H1 (cell line): ENCODE results near the gene DLG1. TPM values are rescaled to one million over a fixed set of nuclear protein-coding genes. Genes with fewer than 3 reads are reported as not detected.

Source experiments
- JUN ChIP-seq: IDR thresholded peaks from 2 replicates; pipeline ENCODE4 v1.6.1; 2011; ENCODE audit warnings: low read depth, mild to moderate bottlenecking, improper control_type of control experiment, low read length
- MAX ChIP-seq: IDR thresholded peaks from 2 replicates; pipeline ENCODE4 v1.6.1; 2012; ENCODE audit warnings: inconsistent platforms
- SP1 ChIP-seq: IDR thresholded peaks from 2 replicates; pipeline ENCODE4 v1.6.1; 2011; ENCODE audit warnings: low read depth, low read length
- polyA plus RNA-seq, 7 experiments: library from polyadenylated mRNA; depleted of rRNA in 3 of 7; stranded (reverse) in 5 of 7; unstranded in 2 of 7; fragments of >200 nt in 5 of 7; fragments of 200-250 nt in 2 of 7; gene quantifications; 1 replicate in 5 of 7; 2 replicates in 1 of 7; 4 replicates in 1 of 7; pipeline versions ENCODE4 v1.2.1 to v1.2.3, GENCODE V29; 2011 to 2013; ENCODE audit warnings: missing spikeins in 2 of 7, mixed read lengths in 2 of 7
- total RNA-seq: library from RNA; stranded (reverse); fragmentation: NEBNext Ultra II Directional; extraction: Animal tissue kit (Norgen Biotek cat#: 25700); gene quantifications from 2 replicates; pipeline ENCODE4 v1.2.1, GENCODE V29; 2021

DLG1 gene
- total and polyA plus RNA-seq, 2 of the 8 experiments (the other 6 are each of a cell fraction or from before 2014, with no cell fraction given) = 13.4 to 78.8 TPM

- TF ChIP-seq MAX (no peak), SP1 (no peak), JUN (no peak)
- TF ChIP-seq, all 59 proteins: peak for 0
Observed at GRCh38 chr3:197019535-197019934, 278.9 kb downstream of the DLG1 start (continued).
